Skeletal muscle tissue (tissue), 4 donors: Measurements from ENCODE around the gene INSL4. TPM values are rescaled to one million over a fixed set of nuclear protein-coding genes. Genes with fewer than 3 reads are reported as not detected.

ENCODE experiments used
- H3K27ac ChIP-seq: one replicate; pipeline ENCODE4 v1.7.0; 2013; ENCODE audit warnings: mild to moderate bottlenecking, low read depth, low read length, inconsistent platforms
- H3K27me3 ChIP-seq, 3 donors: one replicate each; pipeline ENCODE4 v1.7.0; 2013; ENCODE audit warnings: low read length in 3 of 3; ENCODE audit not compliant: control insufficient read depth in 3 of 3, insufficient read depth in 3 of 3
- H3K36me3 ChIP-seq, 3 donors: one replicate each; pipeline ENCODE4 v1.7.0; 2013; ENCODE audit warnings: low read length in 3 of 3; ENCODE audit not compliant: control insufficient read depth in 3 of 3, insufficient read depth in 3 of 3
- H3K4me1 ChIP-seq, 3 donors: one replicate each; pipeline ENCODE4 v1.7.0; 2013; ENCODE audit warnings: low read length in 3 of 3, mild to moderate bottlenecking in 3 of 3; ENCODE audit not compliant: control insufficient read depth in 3 of 3, insufficient read depth in 3 of 3
- H3K4me3 ChIP-seq, 3 donors: one replicate each; pipeline ENCODE4 v1.7.0; 2013; ENCODE audit warnings: low read length in 3 of 3
- H3K9ac ChIP-seq, 3 donors: one replicate each; pipeline ENCODE4 v1.7.0; 2013; ENCODE audit warnings: low read length in 3 of 3, mild to moderate bottlenecking in 3 of 3, moderate library complexity in 2 of 3, low read depth in 1 of 3
- H3K9me3 ChIP-seq, 3 donors: one replicate each; pipeline ENCODE4 v1.7.0; 2013; ENCODE audit warnings: low read length in 3 of 3; ENCODE audit not compliant: control insufficient read depth in 3 of 3
- total RNA-seq: library from RNA; depleted of rRNA; stranded (reverse); fragments of >200 nt; gene quantifications from one replicate; pipeline ENCODE4 v1.2.3, GENCODE V29; 2014
- donor health status: Osteomylitis.

The INSL4 gene
- total RNA-seq: not detected

- Histone ChIP-seq H3K9ac (no peak within 1 kb of the TSS), H3K9me3 (no peaks in the 10 kb centered on the region), H3K4me1 (no peaks in the 10 kb centered on the region), H3K36me3 (no peaks in the 10 kb centered on the region), H3K27me3 (no peaks in the 10 kb centered on the region), H3K4me3 (no peak within 1 kb of the TSS), H3K27ac (no peak within 1 kb of the TSS)
Observed at GRCh38 chr9:5231212-5231611, at the start of gene INSL4. TSS of gene INSL4 (plus strand) at chr9:5231419. CDS start at chr9:5231524, 105 bp downstream.

GRCh38 chr9:5184776-5185175 is 46.4 kb upstream of the INSL4 start:
- H3K4me3 ChIP-seq: no peak overlapping the region
- no peaks in the 10 kb centered on the region for H3K4me1 ChIP-seq
- peaks cover 0 to 5% (median 0%) of the 10 kb centered on the region in 3 donors for H3K27me3 ChIP-seq
- peaks cover 0 to under 1% (median 0%) of the 10 kb centered on the region in 3 donors for H3K9me3 ChIP-seq
- no peaks in the 10 kb centered on the region for H3K36me3 ChIP-seq
- H3K9ac ChIP-seq: no peak overlapping the region
- H3K27ac ChIP-seq: no peak overlapping the region

- H3K4me3 ChIP-seq: no peak within 1 kb of the TSS
- H3K36me3 ChIP-seq: no peaks in the 10 kb centered on the region
- no peak within 1 kb of the TSS for H3K9ac ChIP-seq
- H3K4me1 ChIP-seq: no peaks in the 10 kb centered on the region
- no peaks in the 10 kb centered on the region for H3K9me3 ChIP-seq
- H3K27me3 ChIP-seq: peaks cover 0 to 5% (median 0%) of the 10 kb centered on the region in 3 donors
- no peak within 1 kb of the TSS for H3K27ac ChIP-seq
Observed at GRCh38 chr9:5185220-5185840, 45.9 kb upstream of the INSL4 start, which contains the start of gene INSL6. TSS of gene INSL6 (minus strand) at chr9:5185639. CDS start at chr9:5185602, 37 bp downstream.

- Histone ChIP-seq H3K4me1 (no peaks in the 10 kb centered on the region), H3K4me3 (no peak overlapping the region), H3K36me3 (no peaks in the 10 kb centered on the region), H3K27me3 (peaks cover 0 to 5% (median 0%) of the 10 kb centered on the region in 3 donors), H3K27ac (no peak overlapping the region), H3K9me3 (no peaks in the 10 kb centered on the region), H3K9ac (no peak overlapping the region)
Observed at GRCh38 chr9:5186416-5187169, 44.6 kb upstream of the INSL4 start.

- Histone ChIP-seq H3K27me3 (peaks cover 0 to 5% (median 0%) of the 10 kb centered on the region in 3 donors), H3K9me3 (no peaks in the 10 kb centered on the region), H3K9ac (no peak overlapping the region), H3K27ac (no peak overlapping the region), H3K36me3 (no peaks in the 10 kb centered on the region), H3K4me3 (no peak overlapping the region), H3K4me1 (no peaks in the 10 kb centered on the region)
Observed at GRCh38 chr9:5188060-5188984, 42.9 kb upstream of the INSL4 start.

- no peak overlapping the region for H3K4me3 ChIP-seq
- no peaks in the 10 kb centered on the region for H3K9me3 ChIP-seq
- H3K4me1 ChIP-seq: no peaks in the 10 kb centered on the region
- H3K36me3 ChIP-seq: no peaks in the 10 kb centered on the region
- H3K9ac ChIP-seq: no peak overlapping the region
- peaks cover 0 to 5% (median 0%) of the 10 kb centered on the region in 3 donors for H3K27me3 ChIP-seq
- H3K27ac ChIP-seq: no peak overlapping the region
Observed at GRCh38 chr9:5191985-5192384, 39.2 kb upstream of the INSL4 start.

GRCh38 chr9:5193345-5193744 is 37.9 kb upstream of the INSL4 start:
- H3K27ac ChIP-seq: no peak overlapping the region
- no peak overlapping the region for H3K9ac ChIP-seq
- H3K9me3 ChIP-seq: no peaks in the 10 kb centered on the region
- no peaks in the 10 kb centered on the region for H3K4me1 ChIP-seq
- H3K36me3 ChIP-seq: no peaks in the 10 kb centered on the region
- H3K27me3 ChIP-seq: peaks cover 0 to 4% (median 0%) of the 10 kb centered on the region in 3 donors
- no peak overlapping the region for H3K4me3 ChIP-seq

- H3K9ac ChIP-seq: no peak overlapping the region
- H3K4me3 ChIP-seq: no peak overlapping the region
- H3K9me3 ChIP-seq: no peaks in the 10 kb centered on the region
- no peaks in the 10 kb centered on the region for H3K4me1 ChIP-seq
- H3K36me3 ChIP-seq: no peaks in the 10 kb centered on the region
- H3K27ac ChIP-seq: no peak overlapping the region
- no peaks in the 10 kb centered on the region for H3K27me3 ChIP-seq
Observed at GRCh38 chr9:5195463-5195862, 35.8 kb upstream of the INSL4 start.

GRCh38 chr9:5205071-5205470 is 26.1 kb upstream of the INSL4 start:
- Histone ChIP-seq H3K36me3 (no peaks in the 10 kb centered on the region), H3K4me1 (no peaks in the 10 kb centered on the region), H3K27me3 (no peaks in the 10 kb centered on the region), H3K27ac (no peak overlapping the region), H3K9ac (no peak overlapping the region), H3K4me3 (no peak overlapping the region), H3K9me3 (no peaks in the 10 kb centered on the region)
